Nephron (organoid): Measurements from ENCODE around the gene CLIC1.

Source experiments
- H3K27ac Mint-ChIP-seq, 3 experiments: 2 replicates each; pipeline ENCODE4 v1.8.0; 2020; ENCODE audit warnings: mixed read lengths in 3 of 3, mild to moderate bottlenecking in 2 of 3, moderate library complexity in 1 of 3
- H3K27me3 Mint-ChIP-seq: 2 replicates; pipeline ENCODE4 v1.8.0; 2021; ENCODE audit warnings: low read depth, mild to moderate bottlenecking, moderate library complexity, mixed read lengths
- H3K36me3 Mint-ChIP-seq: 2 replicates; pipeline ENCODE4 v1.8.0; 2020; ENCODE audit warnings: low read depth, mixed read lengths
- H3K4me1 Mint-ChIP-seq: 2 replicates; pipeline ENCODE4 v1.8.0; 2020; ENCODE audit warnings: mixed read lengths
- H3K4me3 Mint-ChIP-seq, 3 experiments: 2 replicates each; pipeline ENCODE4 v1.8.0; 2020; ENCODE audit warnings: mild to moderate bottlenecking in 3 of 3, mixed read lengths in 3 of 3, moderate library complexity in 2 of 3
- H3K9me3 Mint-ChIP-seq: 2 replicates; pipeline ENCODE4 v1.8.0; 2020; ENCODE audit warnings: mixed read lengths
- CTCF ChIP-seq, 3 experiments: fragments of 200-600 bp; sonication (generic); IDR thresholded peaks; one replicate each; pipeline ENCODE4 v1.5.0; 2021; ENCODE audit warnings: antibody characterized with exemption in 3 of 3; ENCODE audit not compliant: unreplicated experiment in 3 of 3

Gene CLIC1

DNA sequence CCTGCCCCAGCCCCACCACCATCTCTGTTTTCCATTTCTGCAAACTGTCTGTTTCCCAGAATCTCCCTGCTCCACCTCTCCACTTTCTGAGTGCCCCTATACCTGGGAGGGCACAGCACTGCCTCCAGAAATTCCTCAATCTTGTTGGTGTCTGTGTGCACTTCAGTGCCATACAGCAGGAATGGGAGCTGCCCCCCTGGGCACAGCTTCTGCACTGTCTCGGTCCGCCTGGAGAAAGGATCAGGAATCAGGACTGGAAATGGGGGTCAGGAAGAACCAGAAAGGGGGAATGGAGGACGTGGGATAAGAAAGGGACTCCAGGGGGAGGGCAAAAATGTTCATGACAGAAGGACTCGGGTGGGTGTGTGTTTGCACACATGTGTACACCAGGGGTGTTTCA lies 2.6 kb downstream of the CLIC1 start:
- no peaks in the 10 kb centered on the region for H3K9me3 Mint-ChIP-seq
- H3K36me3 Mint-ChIP-seq: peaks cover 43% of the 10 kb centered on the region
- no peaks in the 10 kb centered on the region for H3K27me3 Mint-ChIP-seq
- peak overlapping the region; percentile 94 to 97 (median 95) for H3K4me3 Mint-ChIP-seq
- peak overlapping the region in 2 of 3 experiments; percentile 100 for H3K27ac Mint-ChIP-seq
- no peak for TF ChIP-seq CTCF (IDR thresholded peaks at IDR 0.05; ENCODE audit: unreplicated experiment in 3 of 3)
- peaks cover 59% of the 10 kb centered on the region for H3K4me1 Mint-ChIP-seq

- peaks cover 46% of the 10 kb centered on the region for H3K4me1 Mint-ChIP-seq
- peaks cover 56% of the 10 kb centered on the region for H3K36me3 Mint-ChIP-seq
- peak overlapping the region in 2 of 3 experiments; percentile 15 to 28 for H3K27ac Mint-ChIP-seq
- peak overlapping the region; percentile 31 to 98 (median 54) for H3K4me3 Mint-ChIP-seq
- no peaks in the 10 kb centered on the region for H3K9me3 Mint-ChIP-seq
- TF ChIP-seq CTCF (IDR thresholded peaks at IDR 0.05; ENCODE audit: unreplicated experiment in 3 of 3): no peak
- H3K27me3 Mint-ChIP-seq: no peaks in the 10 kb centered on the region
Observed at GRCh38 chr6:31732029-31732428, 4.3 kb downstream of the CLIC1 start.

- peak overlapping the region; percentile 90 to 95 (median 92) for H3K27ac Mint-ChIP-seq
- H3K27me3 Mint-ChIP-seq: no peaks in the 10 kb centered on the region
- peaks cover 69% of the 10 kb centered on the region for H3K36me3 Mint-ChIP-seq
- H3K9me3 Mint-ChIP-seq: no peaks in the 10 kb centered on the region
- peak overlapping the region; percentile 97 to 98 (median 98) for H3K4me3 Mint-ChIP-seq
- peaks cover 35% of the 10 kb centered on the region for H3K4me1 Mint-ChIP-seq
- no peak for TF ChIP-seq CTCF (IDR thresholded peaks at IDR 0.05; ENCODE audit: unreplicated experiment in 3 of 3)
Observed at GRCh38 chr6:31730631-31731086, 5.7 kb downstream of the CLIC1 start.

- peak overlapping the region; percentile 90 to 95 (median 92) for H3K27ac Mint-ChIP-seq
- H3K9me3 Mint-ChIP-seq: no peaks in the 10 kb centered on the region
- H3K4me3 Mint-ChIP-seq: peak overlapping the region; percentile 97 to 98 (median 98)
- TF ChIP-seq CTCF (IDR thresholded peaks at IDR 0.05; ENCODE audit: unreplicated experiment in 3 of 3): no peak
- no peaks in the 10 kb centered on the region for H3K27me3 Mint-ChIP-seq
- H3K36me3 Mint-ChIP-seq: peaks cover 69% of the 10 kb centered on the region
- peaks cover 31% of the 10 kb centered on the region for H3K4me1 Mint-ChIP-seq
Observed at GRCh38 chr6:31729979-31730630, 6.2 kb downstream of the CLIC1 start.

- H3K27me3 Mint-ChIP-seq: no peaks in the 10 kb centered on the region
- H3K27ac Mint-ChIP-seq: peak overlapping the region; percentile 90 to 95 (median 92)
- H3K9me3 Mint-ChIP-seq: no peaks in the 10 kb centered on the region
- H3K4me3 Mint-ChIP-seq: peak overlapping the region; percentile 97 to 98 (median 98)
- H3K36me3 Mint-ChIP-seq: peaks cover 70% of the 10 kb centered on the region
- peaks cover 31% of the 10 kb centered on the region for H3K4me1 Mint-ChIP-seq
- peak in 2 of 3 experiments; percentile 63 to 75 for TF ChIP-seq CTCF (IDR thresholded peaks at IDR 0.05; ENCODE audit: unreplicated experiment in 3 of 3)
Observed at GRCh38 chr6:31729515-31729978, 6.8 kb downstream of the CLIC1 start.
